SKM-1 treated with dmso at 0.1 percent for 144 hours (cell line): ENCODE measurements around the gene LHFPL3.
A peak's percentile ranks its signal among the peaks of the same experiment; 100 is the strongest.

Experiments used
- DNase-seq: peaks from one replicate; lab custom pipeline; 2025; ENCODE audit not compliant: unreplicated experiment; lab: John Stamatoyannopoulos, UW

LHFPL3 gene

GRCh38 chr7:104826135-104826534 lies 497.7 kb downstream of the LHFPL3 start:
- DNase-seq: no peak

DNA sequence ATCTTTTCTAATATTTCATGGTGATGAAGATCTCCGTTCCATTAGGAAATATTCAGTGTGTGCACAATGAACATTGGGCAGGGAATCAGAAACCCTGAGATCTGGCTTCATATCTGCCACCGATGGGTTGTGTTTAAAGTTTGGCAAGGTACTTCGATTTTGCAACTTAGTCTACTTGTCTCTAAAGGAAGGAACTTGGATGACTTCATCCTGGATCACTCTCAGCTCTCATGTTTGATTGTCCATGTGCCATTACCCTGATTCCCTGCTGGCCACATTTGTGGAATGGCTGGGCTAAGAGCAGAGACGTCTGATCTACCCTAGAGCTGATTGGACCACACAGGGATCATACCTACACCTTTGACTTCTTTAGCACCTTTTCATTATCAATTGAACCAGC lies 508.6 kb downstream of the LHFPL3 start:
- no peak for DNase-seq

- DNase-seq: no peak
These were observed 510.3 kb downstream of the LHFPL3 start for GRCh38 chr7:104838537-104839299.

DNA sequence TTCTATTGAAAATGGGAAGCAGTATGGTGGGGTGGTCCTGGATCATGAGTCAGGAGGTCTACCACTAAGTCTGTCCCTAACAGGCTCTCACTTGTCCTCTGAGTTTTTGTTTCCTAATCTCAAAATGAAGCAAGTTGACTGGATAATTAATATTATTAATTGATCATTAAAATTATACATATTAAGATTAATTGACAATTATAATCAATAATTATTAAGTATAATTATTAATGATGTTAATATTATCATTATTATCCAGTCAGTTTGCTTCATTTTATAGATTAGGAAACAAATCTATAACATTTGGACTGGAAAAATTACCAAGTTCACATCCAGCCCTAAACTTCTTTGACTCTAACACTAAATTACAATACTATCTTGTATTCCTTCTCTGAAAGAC lies 511.4 kb downstream of the LHFPL3 start:
- DNase-seq: no peak

DNA sequence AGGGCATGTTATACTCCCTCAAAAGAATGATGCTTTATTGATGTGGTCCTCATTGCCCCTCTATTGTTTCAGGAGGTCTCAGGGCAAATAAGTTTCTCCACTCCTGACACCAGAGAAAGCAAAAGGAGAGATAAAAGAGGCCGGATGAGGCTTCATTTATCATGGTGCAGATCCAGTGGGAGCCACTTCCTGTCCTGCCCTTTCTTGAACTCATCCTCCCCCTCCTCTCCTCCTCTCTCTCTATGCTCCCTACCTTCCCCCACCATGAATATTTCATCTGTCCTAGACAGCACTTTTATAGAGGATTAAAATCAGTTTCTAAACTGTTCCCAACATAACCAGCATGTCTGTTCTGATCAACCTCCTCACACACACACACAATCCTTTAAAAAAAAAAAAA lies 513.4 kb downstream of the LHFPL3 start:
- DNase-seq: no peak

DNA sequence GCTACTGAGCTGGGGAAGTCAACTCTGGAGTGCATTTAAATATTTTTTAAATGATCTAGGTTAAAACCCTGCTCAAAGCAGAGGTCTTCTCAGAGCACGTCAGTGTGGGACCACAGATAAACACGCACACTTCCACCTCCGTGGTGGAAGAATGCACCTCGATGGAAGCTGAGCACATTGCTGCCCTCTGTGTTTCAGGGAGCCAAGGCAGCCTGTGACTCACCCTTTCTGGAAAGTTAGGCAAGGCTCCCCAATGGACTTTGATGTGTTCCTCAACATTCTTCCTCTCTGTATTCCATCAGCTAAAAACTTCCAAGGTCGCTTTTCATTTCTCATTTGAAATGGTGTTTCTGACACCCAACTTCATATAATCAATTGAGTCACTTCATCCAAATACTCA lies 514.8 kb downstream of the LHFPL3 start:
- DNase-seq: no peak

DNA sequence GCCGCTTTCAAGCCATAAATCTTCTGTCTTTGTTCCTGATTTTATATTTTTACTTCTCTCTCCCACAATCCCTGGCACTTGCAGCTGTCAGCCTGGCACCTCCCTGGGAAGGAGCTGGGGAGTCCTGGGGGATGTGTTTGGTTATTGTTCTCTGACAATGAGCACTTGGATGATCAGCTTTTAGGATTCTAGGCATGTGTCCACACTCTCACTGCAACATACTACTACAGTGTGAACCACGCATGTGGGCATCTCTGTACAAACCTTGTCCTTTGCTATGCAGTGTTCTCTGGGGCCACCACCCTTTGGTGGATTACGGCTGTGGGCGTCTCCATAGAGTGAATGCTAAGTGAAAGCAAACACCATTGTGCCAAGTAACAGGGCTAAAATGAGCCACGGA lies 517.2 kb downstream of the LHFPL3 start:
- DNase-seq: no peak

DNA sequence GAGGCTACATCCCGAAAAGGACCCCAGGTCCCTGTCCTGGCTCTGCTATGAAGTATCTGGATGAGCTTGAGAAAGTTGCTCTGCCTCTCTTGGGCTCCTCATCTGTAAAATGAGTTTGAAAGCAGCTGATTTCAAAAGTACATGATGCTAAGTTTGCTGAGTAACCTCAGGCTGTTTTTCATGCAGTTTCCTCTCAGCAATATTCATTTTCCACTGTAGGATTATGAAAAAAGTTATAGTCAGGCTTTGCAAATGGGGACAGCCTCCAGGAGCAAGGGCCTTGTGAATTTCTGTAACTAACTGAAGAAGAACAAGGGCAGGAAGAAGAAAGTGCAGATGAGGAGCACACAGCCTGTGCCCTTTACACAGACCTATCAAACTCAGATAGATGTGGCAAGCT lies 518.3 kb downstream of the LHFPL3 start:
- no peak for DNase-seq

GRCh38 chr7:104848138-104848990 lies 520.0 kb downstream of the LHFPL3 start:
- DNase-seq: peak; percentile 34

DNA sequence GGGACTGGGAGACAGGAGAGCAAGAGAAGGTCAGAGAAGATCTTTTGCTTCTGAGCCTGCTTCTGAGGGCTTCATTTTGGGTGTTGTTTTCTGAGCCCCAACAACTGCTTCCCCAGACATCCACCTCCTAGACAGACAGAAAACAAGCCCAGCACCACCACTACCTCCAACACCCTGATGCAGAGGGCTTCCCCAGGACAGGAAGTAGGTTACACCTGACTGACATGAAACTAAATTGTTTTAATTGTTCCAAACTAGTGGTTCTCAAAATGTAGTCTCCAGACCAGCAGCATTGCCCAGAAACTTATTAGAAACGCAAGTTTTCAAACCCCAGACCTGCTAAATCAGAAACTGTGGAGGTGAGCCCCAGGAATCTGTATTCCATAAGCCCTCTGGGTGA lies 522.0 kb downstream of the LHFPL3 start:
- DNase-seq: no peak

- no peak for DNase-seq
These were observed 522.9 kb downstream of the LHFPL3 start for GRCh38 chr7:104851268-104851667.

DNA sequence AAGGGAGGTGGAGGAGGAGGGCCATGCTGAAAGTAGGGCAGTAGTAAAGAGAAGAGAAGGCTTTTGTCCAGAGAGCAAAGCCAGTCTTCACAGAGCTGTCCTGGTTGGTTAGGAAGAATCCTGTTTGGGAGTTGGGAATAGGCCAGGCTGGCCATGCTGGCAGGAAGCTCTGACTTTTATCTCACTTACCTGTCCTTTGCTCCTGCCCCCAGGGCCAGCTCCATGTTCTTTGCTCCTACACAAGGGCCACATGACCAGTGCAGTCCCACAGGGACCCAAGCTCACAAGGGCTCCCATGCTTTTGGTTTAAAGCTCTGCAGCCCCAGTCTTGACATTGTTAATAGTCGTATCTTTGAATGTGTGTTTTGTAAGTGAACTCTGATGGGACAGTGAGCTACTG lies 524.0 kb downstream of the LHFPL3 start:
- DNase-seq: no peak

DNA sequence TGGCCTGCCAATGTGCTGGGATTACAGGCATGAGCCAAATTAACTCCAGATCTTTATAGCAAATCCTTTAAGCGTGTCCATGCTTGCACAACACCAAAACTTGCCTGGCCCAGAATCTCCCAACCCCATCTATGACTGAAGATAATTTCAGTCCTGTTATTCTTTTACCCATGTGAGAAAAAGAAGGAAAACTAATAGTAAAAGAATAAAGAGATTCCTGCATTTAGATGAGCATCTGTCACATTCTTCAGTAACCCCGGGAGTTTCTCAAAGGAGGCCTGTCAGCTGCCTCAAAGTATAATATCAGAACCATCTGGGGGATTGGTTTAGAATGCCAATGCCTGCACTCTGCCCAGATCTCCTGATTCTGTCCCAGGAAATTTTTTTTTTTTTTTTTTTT lies 527.5 kb downstream of the LHFPL3 start:
- no peak for DNase-seq

GRCh38 chr7:104857458-104858425 lies 529.3 kb downstream of the LHFPL3 start:
- DNase-seq: no peak

GRCh38 chr7:104859754-104860426 lies 531.5 kb downstream of the LHFPL3 start:
- DNase-seq: no peak

GRCh38 chr7:104861729-104862390 lies 533.5 kb downstream of the LHFPL3 start:
- no peak for DNase-seq

DNA sequence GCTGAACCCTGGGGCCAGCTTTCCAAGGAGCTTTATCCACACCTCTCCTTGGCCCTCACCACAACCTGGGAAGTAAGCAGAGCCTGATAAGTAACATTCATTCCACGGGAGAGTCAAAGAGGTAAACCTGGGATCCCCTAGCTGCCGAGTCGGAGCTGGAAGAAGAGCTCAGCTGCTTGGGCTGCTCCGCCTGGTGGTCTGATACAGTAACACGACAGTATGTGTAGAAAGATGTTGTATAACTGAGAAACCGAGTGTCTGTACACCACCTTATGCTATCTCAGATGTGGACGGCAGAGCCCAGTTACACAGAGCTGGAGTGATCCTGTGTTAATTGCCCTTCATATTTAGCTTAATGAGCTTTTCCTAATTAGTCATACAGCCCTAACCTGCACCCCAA lies 534.3 kb downstream of the LHFPL3 start:
- DNase-seq: no peak

DNA sequence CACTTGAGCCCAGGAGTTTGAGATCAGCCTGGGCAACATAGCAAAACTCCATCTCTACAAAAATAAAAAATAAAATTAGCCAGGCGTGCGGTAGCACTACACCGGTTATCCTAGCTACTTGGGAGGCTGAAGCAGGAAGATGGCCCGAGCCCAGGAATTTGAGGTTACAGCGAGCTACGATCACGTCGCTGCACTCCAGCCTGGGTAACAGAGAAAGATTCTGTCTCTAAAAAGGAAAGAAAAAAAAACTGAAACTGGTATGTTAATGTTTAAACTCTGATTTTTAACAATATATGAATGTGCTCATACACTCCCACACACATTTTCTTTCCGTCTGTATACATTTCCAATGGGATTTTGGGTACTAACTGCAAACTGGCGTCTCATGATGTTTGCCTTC lies 545.0 kb downstream of the LHFPL3 start:
- DNase-seq: no peak

- no peak for DNase-seq
These were observed 550.2 kb downstream of the LHFPL3 start for GRCh38 chr7:104878577-104878976.

DNA sequence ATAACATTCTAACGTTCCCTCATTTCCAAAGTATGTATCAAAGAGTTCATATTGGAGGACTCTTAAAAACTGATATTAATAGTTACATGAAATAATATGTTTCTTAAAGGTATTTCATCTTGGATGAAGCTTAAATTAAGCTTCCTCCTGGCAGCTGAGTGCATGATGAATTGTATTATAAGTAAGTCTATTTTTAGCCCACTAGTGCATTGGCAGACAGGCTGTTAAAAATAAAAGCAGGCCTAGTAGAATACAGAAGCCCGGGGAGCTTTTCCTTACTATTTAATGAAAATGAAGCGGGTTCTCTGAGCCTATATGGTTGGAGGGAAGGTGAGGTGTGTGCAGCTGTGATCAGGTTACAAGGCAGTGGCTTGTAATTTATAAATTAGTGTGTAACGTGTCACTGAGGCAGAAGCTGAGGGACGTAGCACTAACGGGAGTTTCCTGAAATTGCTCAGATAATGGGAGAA lies 554.9 kb downstream of the LHFPL3 start:
- DNase-seq: no peak
